Stimulated activated CD8-positive, alpha-beta memory T cell treated with anti-CD3 and anti-CD28 coated beads, Interleukin-2, amount 100 ng/mL, for 48 hours (primary cell): Measurements from ENCODE around the gene XIRP1.
A peak's percentile ranks its signal among the peaks of the same experiment; 100 is the strongest.
"Not testable (repeated sequence)": the region's sequence is repeated elsewhere in the genome, so short reads cannot be mapped to it uniquely, and the experiment has no call there.

ENCODE experiments used
- DNase-seq, 2 donors: peaks; one replicate each; pipeline ENCODE4 v3.0.0-alpha.2; 2020; ENCODE audit warnings: low read depth in 2 of 2

The XIRP1 gene

DNA sequence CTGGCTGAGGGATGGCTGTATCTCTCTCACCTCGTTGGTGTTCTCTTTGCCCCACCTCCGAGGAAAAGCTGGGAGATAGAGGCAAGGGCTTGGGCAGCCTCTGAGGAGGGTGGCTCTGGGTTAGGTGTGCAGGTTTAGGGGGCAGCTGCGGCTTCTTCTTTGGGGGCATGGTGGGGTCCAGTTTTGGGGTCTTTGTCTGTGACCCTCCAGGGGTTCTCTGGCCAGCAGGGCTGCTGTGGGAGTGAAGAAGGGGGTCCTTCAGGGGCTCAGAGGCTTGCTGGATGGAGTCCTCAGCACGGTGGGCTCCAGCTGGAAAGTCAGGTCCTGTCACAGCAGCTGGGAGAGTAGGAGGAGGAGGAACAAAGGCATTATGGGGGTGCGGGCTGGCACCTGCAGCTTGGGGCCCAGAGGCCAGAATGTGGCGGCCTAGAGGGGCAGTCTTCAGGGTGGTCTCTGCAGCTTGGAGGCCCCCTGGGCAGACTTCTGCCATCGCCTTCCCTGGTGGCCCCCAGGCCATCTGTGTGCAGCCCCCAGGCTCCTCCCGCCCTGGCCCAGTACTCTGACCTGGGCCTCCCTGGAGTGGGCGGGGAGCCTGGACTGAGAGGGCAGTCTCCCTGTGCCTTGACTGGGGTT, 7.0 kb downstream of the XIRP1 start:
- no peak for DNase-seq

DNA sequence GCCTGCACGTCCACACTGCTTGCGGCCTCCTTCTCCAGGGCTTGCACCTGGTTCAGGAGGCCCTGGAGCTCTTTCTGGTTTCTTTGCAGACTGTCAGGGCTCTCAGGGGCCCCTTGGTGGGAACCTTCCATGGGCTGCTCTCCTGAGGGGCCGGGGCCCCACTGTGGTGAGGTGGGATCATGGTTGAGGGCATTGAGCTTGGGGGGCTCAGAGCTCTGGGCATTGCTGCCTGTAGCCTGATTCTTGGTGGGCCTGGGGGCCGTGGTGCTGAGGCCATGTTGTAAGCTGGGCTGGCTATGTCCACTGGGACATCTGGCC, 7.5 kb downstream of the XIRP1 start:
- no peak for DNase-seq

DNA sequence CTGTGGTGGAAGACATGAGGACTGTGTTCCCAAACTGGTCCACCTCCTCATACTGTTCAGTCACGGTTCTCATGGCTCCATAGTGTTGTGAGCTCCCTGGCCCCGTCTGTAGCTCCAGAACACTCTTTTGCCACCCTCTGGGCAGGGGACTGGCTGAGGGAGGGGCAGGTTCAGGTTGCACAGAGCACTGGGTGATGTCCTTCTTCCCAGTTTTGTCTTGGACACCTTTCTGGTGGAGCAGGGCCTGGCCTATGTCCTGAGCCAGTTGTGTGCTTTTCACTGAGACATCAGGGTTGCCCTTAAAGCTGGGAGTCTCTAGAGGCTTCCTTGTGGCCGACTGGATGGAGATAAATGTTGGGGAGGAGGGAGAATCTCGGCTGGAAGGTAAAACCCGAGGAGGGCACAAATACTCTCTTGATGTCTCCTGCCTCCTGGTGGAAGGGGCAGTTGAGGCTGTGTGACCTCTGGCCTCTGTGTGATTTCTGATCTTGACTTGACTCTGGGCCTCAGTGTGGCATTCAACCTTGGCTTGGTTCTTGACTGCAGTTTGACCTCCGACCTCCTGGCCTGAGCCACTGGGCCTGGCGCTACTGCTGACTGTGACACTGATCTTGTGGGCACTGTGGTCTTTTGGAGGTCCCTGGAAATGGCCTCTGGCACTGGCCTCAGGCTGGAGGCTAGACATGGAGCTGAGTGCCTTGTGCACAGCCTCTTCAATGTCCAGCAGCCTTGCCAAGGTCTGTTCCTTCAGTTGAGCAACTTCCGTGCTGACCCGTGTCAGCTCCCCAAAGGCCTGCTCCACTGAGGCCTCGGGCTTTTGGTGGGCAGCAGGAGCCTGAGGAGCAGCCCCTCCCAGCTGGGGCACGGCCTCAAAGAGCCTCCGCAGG, 8.1 kb downstream of the XIRP1 start:
- no peak for DNase-seq

DNA sequence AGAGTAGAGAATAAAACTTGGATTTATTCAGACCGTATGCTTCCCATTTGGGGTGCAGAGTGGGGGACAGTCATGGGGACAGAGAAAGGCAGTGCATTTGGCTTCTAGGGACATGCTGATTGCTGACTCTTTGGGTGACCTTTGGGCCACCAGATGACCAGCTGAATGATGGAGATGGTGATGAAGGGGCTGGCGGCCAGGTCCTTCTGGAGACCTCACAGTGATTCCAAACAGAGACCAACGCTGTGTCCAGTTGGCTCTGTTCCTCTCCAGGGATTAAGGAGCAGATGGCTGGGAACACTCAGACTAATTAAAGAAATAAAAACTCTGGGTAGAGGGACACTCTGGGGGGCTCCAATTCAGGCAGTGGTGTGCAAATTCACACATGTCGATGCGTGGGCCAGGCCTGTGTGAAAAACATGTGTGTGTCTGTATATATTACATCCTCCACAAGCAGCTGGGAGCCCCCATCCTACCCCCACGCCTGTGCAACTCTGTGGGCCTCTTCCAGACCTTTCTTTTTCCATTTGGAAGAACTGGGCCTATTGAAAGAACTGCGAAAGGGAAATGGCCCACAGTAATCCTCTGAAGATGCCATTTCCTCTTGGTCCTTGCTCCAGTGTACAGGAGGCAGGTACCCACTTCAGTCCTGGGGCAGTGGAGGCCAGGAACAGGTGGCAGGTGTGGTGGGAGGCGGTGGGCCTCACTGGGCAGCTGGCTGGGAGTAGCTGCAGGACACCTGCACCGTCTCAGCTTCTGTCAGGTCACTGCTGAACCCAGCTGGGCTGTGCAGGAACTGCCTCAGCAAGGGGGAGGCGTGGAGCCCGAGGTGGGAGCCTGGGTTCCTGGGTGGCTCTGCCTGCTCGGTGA, 8.9 kb downstream of the XIRP1 start:
- no peak for DNase-seq

DNA sequence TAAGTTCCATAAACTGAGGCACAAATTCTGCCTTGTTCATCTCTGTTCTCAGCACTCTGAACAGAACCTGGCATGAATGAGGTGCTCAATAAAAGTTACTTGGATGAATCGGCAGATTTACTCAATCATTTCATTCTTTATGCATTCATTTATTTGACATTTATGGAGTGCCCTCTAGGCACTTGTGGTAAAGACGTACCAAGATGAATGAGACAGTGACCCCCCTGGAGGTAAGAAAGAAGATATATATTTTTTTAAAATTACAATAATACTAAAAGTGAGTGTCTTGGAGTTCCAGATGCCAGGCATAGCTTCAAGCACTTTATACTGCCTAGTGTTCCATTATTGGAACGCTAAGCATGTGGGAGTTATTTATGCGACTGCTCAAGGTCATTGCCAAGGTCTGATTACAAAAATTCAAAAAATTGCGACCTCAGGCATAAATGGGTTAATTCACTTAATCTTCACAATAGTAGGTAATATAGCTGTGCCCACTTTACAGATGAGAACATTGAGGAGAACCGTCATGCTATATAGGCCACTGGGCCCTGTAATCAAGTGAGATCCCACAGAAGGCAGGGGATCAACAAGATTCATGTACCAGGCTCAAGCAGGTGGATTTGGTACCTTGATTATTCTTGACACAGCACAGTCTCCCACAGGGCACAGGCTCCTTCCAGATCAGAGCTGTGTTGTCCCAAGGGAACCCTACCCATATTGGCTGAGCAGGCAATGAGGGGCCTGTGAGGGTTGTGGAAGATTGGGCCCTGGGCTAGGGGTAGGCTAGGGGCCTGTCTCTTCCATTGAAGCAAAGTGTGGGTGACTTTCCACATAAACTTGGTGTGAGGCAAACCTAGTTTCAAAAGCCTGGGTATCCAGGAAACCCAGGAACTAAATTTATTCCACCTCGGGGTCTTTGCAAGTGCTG, 10.7 kb downstream of the XIRP1 start:
- no peak for DNase-seq

DNA sequence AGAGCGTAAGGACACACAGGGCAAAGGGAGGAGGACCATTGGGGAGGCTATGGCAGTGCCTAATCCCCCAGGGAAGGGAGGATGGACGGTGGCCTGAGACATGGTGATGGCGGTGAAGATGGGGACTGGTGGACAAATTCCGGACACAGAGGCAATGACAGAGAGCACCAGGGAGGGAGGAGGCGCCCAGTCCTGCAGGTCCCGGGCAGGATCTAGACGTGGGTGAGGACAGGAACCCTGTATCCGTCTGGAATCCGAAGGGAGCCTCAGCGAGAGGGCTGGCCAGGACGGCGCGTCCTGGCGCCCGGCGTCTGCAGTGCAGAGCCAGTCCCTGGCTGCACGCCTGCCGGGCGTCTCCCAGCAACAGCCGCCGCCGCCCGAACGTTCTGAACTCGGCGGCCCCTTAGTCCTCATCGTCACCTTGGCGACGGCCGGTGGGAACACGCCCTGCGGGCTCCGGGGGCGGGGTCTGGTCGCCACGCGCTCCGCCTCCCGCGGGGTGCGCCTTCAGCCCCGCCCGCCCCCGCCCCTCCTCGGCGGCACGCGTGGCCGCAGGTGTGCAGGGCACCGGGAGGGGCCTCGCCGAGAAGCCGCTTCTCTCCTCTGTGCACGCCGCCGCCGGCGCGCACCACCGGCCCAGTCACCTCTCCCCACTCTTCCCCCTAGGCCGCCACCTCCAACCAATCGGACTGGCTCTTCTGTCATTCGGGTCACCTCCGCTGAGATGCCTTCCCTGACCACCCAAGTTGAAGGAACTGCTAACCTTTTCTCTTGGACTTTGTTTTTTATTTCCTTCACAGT, 11.6 kb downstream of the XIRP1 start:
- peak; percentile 82 to 86 for DNase-seq

DNA sequence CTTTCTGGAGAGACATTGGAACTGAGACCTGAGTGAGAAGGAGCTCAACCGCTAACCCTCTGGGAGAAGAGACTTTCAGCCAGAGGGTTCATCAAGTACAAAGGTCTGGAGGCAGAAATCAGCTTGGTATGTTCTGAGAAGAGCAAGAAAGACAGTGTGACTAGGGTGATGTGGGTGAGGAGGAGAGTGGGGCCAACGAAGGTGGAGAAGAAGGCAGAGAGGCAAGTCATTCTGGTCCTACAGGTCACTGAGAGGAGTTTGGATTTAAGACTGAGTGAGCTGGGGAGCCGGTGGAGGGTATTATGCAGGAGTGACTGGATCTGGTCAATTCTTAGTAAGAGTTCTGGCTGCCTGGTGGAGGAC, 12.2 kb downstream of the XIRP1 start:
- DNase-seq: no peak

DNA sequence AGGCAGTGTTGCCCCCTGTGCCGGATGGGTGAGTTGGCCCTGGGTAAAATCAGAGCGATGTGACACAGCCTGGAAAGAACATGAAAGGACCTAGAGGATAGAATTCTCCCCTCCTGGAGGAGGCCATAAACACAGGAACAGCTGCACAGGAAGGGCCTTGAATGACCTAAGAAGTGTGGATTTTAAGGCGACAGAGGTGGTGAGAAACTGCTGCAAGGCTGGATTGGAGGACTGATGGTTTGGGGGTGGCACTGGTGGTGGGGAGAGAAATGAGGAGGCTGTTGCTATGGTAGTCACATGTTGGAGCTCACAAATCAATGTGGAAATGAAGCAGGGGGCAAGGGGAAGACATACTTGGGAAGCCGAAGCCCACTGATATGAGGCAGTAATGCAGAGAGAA, 13.8 kb downstream of the XIRP1 start:
- DNase-seq: no peak

DNA sequence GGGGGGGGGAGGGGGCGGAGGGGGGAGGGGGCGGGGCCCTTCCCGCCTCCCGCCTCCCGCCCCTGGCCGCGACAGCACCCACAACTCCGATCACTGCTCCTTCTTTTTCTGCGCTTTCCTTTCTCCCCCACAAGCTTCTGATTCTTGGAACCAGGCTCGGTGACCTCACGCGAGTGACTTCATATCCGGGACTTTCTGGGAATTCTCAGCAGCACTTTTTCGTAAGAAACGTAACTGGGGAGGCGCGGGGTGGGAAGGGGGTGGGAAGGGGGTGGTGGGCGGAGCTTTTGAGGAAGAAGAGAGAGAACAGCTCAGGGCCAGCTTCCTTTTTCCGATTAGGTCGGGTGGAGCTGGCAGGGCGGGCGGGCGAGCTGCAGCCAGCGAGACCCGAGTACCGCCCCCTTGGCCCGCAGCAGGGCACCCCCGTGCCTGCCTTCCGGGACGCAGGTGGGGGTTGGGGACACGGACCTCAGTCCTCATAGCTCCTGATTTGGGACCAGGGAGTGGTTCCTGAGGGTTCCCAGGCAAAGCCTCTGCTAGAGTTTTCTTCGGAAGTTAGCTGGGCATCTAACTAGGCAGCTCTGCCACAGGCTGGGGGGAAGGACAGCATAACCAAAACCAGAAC, 14.6 kb downstream of the XIRP1 start:
- DNase-seq: peak; percentile 62 to 73

DNA sequence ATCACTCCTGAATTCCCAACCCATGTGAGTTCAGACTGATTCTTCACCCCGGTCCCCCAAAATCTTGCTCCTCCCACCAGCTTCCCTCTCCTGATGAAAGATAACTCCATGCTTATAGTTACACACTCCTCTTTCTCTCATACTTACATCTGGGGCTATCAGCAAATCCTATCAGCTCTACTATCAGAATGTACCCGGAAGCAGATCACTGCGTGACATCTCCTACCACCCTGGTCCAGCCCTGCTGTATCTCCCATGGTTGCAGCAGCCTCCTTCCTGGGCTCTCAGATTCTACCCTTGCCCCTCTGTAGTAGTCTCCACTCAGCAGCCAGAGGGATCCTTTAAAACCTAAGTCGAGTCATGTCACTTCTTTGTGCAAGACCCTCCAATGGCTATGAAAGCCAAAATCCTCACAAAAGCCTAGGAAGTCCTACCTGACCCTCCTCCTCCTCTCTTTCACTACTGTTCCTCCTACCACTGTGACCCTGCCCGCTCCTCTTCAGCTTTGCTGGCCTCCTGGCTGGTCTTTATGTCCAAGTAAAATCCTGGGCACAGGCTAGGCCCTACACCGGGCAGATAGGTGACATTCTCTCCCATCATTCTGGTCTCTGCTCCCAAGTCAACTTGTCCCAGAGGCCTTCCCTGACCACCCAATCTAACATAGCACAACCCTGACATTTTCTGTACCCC, 16.2 kb downstream of the XIRP1 start:
- no peak for DNase-seq

DNA sequence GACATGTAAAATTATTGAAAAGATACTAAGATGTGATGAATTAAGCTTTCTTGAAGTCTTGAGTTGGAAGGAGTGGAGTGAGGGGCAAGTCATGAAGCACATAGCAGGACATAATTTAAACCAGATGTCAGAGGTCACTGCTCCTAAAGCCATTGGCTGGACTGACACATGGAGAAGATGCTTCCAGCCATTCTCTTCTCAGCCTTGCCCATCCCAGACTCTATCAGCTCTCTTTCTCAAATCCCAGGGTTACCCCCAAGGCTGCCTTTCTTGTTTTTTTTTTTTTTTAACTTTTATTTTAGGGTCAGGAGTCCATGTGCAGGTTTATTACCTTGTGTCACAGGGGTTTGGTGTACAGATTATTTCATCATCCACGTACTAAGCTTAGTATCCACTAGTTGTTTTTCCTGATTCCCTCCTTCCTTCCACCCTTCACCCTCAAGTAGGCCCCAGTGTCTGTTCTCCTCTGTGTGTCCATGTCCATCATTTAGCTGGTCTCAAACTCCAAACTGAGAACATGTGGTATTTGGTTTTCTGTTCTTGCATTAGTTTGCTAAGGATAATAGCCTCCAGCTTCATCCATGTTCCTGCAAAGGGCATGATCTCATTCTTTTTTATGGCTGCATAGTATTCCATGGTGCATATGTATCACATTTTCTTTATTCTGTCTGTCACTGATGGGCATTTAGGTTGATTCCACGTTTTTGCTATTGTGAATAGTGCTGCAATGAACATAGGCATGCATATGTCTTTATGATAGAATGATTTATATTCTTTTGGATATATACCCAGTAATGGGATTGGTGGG, 18.9 kb downstream of the XIRP1 start:
- DNase-seq: no peak

DNA sequence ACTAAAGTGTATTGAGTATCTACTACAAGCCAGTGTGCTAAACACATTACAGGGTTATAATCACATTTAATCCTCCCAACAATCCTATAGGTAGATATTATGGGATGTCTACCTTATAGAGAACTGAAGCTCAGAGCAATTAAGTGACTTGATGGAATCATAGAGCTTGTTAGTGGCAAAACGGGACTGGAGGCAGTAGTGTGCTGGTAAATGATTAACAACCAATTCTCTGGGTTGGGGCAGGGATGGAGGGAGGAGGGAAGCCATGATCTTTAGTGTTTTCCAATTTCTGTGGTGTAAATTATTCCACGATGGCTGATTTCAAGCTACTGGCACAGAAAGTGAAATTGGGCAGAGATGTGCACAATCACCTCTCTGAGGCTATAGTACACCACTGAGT, 20.5 kb downstream of the XIRP1 start:
- DNase-seq: no peak

DNA sequence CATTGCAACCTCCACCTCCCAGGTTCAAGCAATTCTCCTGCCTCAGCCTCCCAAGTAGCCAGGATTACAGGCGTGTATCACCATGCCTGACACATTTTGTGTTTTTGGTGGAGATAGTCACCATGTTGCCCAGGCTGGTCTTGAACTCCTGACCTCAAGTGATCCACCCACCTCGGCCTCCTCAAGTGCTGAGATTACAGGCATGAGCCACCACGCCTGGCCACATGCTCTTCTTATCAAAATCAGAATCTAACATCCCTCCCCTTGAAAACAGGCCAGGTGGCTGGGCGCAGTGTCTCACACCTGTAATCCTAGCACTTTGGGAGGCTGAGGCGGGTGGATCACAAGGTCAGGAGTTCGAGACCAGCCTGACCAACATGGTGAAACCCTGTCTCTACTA, 21.5 kb downstream of the XIRP1 start:
- not testable (repeated sequence) for DNase-seq

DNA sequence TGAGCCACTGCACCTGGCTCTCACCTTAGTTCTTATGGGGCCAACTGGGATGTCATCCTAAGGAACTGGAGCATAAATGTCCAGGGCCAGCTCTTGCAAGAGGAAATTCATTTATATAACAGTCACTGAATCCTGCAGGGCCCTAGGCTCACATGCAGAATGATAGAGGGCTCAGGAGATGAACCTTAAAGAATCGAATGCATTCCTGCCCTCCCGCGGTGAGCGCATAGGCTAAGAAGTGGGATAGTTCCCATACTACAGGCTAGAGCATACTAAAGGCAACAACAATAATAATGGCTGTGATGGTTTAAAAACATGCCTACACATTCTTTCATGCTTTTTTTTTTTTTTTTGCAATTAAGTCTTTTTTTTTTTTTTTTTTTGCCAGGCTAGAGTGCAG, 21.9 kb downstream of the XIRP1 start:
- no peak for DNase-seq

DNA sequence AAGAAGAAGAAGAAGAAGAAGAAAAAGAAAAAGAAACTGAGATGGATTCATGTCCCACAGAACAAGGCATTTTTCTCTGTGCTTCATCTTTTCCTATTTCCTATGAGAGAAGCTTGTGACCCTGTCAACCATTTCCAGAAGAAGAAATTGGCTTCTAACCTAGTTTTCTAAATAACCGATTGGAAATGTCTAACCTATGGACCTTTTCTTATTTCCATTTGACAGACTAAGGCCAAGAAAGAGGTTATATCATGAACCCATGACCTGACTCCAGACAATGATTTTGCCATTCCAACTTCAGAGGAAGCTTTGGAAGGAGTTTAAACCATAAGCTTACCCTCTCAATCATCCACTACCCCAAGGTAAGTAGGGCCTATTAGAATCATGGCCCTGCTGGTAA, 22.7 kb downstream of the XIRP1 start:
- no peak for DNase-seq

DNA sequence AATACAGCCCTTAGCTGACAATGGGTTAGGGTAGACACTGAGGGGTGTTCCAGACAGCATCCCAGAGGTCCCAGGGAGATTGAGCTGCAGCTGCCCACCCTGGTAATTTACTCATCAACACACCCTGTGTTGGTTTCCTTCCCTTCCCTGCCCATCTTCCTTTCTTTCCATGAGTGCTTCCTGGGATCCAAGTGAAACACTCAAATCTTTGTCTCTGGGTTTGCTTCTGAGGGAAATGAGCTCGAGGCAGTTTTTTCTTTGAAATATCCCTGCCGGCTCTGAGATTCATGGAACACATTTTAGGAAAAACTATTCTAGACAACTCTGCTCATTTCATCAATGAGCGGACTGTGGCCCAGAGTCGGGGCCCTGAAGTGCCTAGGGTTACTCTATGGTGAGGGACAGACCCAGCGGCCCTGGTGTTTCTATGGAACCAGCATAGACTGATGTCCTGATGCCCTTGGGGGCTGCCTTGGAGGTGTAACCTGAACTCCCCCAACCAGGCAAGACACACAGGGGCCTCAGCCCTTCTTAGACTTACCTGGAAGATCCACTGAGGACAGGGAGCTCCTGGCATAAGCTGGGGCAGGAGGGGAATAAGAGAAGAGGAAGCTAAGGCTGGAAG, 24.1 kb downstream of the XIRP1 start:
- DNase-seq: no peak

DNA sequence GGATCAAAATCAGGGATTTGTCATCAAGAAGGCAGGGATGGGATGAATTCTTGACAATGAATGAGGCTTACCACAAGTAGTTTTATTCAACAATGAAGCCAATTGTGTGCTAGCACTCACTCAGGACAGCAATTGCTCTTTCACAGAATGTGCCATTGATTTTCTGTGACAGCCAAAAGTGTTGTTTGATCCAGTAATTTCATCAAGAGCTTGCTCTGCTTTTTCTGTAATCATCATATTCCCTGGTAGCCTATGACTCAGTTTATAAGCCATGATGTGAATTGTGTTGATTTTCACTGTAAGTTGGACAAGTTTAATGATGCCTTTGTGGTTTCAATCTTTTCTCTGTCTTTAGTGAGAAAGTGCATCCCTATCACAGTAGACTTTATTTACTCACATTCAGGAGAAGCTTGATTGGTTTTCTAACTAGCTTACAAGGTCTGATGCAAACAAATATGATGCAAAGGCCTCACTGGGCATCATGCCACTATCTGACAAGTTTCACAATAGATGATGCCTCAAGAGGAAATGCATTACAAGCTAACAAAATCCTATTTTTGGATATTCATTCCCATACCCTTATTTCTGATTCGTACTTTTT, 25.4 kb downstream of the XIRP1 start:
- DNase-seq: no peak

DNA sequence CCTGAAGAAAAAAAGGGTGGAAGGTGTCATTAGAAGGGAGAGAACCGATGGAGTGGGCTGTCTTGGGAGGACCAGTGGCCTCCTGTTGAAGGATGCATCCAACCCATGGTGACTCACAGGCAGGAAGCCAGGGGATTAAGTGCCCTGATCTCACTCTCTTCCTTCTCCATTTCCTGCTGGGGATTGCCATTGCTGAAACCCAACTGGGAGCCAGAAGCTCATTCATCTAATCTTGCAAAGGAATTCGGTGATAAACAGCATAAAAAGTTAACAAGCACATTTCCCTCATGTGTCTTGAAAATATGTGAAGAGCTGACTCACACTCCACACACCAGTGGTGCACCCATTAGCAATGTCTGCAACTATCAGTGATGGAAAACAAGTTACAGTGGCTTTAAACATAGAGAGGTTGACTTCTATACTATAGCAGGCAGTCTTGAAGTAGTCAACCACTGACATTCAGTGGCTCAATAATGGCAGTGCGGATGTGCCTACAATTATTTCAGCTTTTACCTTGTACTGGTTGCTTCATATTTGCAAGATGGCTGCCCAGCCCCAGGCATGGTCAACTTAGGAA, 26.2 kb downstream of the XIRP1 start:
- DNase-seq: no peak
